Measurements from ENCODE around the gene RAI1.

The RAI1 gene

DNA sequence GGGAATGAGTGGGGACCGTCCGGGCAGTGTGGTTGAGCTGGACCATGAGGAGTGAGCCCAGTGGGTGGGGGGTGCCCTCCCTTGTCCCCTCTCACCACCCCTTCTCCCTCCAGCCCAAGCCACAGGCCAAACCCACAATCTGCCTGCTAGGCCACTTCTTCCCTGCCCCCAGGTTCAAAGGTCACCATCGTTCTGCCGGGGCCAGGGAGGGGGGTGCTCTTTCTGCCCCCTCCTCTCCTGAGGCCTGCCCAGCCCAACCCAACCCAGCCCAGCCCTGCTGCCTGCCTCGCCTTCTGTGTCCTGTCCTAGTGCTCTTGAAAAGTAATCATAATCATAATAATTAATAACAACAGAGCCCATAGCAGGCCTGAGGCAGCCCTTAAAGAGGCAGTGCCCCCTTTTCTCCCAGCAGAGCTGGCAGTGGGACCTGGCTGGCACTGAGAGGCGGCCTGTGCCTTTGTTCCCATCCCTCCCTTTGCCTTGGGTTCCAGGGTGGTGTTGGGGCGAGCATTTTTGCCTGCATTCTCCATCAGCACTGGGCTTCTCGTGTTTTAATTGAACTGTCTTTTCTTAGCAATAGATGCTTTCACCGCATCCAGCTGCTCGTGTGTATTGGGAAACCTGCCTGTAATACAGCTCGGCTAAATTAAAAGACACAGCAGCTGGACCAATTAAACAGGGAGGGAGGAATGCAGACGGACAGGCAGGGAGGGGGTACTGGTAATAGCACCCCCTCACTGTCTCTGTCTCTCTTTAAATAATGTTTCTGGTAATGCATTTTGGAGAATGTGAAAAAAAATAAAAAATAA, 108.8 kb downstream of the RAI1 start:
- DNase-seq, result no peak

DNA sequence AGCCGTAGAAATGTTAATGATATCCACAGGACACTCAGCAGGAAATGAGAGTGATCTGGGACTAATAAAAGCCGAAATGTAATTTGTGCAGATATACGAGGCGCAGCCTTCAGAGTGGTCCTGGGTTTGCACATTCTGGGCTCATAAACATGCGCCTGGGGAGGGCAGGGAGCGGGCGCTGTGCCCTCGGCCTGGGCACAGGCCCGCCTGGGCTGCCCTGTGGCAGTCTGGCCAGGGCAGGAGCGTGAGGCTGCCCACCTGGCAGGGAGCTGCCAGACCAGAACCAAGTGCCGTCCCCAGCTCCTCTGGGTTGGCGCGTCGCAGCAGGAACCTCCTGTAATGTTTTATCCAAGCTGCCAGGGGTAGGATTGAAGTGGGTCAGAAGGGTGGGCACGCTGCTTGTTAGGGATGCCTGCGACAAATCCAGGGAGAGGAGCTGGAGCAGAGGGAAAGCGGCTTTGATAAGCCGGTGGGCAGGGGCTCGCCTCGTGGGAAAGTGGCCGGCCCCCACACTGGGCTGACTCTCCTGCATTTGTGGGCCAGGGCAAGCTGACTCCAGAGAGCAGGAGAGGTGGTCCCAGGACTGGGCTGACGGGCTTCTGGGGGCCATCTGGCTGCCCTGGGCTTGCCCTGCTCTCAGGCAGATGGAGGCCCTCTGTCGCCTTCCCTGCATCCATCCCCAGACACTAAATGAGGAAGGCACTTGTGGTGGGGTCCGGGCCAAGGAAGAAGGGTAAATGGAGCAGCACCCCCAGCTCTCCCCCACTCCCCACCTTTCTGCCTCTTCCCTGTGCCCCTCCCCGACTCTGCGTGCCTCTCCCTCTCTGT, 109.6 kb downstream of the RAI1 start:
- no peak for DNase-seq

DNA sequence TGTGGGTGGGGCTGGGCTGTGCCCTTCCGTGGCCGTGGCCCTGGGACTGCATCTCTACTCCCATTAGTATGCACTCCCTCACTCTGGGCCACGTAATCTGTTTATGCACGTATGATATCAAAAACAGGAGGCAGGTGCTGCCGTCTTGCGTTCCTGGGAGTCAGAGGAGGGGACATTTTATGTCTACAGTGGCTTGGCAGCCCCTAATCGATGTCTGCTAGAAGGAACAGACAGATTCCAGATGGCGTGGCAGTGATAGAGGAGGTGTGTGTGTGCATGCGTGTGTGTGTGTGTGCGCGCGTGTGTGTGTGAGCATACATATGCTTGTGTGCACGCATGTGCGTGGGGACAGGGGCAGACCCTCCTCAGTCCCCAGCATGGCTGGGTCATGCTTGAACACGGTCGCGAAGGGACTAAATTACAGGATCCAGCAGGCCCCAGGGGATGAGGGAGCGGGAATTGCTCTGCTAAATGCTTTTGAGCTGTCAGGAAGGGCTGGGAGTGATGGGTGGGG, 110.8 kb downstream of the RAI1 start:
- DNase-seq, result no peak

DNA sequence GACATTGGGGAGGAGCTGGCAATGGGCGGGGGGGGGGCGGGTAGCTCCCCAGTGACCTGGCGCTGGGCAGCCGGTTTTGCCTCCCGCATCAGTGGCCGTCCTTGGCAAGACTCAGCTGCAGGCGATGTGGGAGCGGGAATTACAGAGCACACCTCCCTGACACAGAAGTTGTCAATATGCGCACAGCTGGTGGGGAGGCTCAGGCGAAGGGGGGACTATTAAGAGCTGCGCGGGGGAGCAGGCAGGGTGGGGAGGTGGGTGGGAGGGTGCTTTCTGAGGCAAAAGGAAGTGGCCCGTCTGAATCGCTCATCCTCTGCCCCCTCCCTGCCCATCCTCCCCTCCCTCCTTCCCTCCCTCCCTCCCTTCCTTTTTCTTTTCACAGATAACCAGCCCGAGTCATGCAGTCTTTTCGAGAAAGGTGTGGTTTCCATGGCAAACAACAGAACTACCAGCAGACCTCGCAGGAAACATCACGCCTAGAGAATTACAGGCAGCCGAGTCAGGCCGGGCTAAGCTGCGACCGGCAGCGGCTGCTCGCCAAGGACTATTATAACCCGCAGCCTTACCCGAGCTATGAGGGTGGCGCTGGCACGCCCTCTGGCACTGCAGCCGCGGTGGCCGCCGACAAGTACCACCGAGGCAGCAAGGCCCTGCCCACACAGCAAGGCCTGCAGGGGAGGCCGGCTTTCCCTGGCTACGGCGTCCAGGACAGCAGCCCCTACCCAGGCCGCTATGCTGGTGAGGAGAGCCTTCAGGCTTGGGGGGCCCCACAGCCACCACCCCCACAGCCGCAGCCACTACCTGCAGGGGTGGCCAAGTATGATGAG, 111.5 kb downstream of the RAI1 start:
- peak; percentile 21 for DNase-seq

DNA sequence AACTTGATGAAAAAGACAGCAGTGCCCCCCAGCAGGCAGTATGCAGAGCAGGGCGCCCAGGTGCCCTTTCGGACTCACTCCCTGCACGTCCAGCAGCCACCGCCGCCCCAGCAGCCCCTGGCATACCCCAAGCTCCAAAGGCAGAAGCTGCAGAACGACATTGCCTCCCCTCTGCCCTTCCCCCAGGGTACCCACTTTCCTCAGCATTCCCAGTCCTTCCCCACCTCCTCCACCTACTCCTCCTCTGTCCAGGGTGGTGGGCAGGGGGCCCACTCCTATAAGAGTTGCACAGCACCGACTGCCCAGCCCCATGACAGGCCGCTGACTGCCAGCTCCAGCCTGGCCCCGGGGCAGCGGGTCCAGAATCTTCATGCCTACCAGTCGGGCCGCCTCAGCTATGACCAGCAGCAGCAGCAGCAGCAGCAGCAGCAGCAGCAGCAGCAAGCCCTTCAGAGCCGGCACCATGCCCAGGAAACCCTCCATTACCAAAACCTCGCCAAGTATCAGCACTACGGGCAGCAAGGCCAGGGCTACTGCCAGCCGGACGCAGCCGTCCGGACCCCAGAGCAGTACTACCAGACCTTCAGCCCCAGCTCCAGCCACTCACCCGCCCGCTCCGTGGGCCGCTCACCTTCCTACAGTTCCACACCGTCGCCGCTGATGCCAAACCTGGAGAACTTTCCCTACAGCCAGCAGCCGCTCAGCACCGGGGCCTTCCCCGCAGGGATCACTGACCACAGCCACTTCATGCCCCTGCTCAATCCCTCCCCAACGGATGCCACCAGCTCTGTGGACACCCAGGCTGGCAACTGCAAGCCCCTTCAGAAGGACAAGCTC, 112.3 kb downstream of the RAI1 start:
- DNase-seq, result no peak

DNA sequence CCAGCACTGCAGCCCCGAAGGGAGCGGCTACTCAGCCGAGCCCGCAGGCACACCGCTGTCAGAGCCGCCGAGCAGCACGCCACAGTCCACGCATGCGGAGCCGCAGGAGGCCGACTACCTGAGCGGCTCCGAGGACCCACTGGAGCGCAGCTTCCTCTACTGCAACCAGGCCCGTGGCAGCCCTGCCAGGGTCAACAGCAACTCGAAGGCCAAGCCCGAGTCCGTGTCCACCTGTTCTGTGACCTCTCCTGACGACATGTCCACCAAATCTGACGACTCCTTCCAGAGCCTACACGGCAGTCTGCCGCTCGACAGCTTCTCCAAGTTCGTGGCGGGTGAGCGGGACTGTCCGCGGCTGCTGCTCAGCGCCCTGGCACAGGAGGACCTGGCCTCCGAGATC, 113.1 kb downstream of the RAI1 start:
- DNase-seq, result no peak

DNA sequence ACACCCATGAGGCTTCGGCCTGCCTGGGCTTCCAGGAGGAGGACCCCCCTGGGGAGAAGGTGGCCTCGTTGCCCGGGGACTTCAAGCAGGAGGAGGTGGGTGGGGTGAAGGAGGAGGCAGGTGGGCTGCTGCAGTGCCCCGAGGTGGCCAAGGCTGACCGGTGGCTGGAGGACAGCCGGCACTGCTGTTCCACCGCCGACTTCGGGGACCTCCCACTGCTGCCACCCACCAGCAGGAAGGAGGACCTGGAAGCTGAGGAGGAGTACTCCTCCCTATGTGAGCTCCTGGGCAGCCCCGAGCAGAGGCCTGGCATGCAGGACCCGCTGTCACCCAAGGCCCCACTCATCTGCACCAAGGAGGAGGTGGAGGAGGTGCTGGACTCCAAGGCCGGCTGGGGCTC, 114.0 kb downstream of the RAI1 start:
- no peak for DNase-seq

DNA sequence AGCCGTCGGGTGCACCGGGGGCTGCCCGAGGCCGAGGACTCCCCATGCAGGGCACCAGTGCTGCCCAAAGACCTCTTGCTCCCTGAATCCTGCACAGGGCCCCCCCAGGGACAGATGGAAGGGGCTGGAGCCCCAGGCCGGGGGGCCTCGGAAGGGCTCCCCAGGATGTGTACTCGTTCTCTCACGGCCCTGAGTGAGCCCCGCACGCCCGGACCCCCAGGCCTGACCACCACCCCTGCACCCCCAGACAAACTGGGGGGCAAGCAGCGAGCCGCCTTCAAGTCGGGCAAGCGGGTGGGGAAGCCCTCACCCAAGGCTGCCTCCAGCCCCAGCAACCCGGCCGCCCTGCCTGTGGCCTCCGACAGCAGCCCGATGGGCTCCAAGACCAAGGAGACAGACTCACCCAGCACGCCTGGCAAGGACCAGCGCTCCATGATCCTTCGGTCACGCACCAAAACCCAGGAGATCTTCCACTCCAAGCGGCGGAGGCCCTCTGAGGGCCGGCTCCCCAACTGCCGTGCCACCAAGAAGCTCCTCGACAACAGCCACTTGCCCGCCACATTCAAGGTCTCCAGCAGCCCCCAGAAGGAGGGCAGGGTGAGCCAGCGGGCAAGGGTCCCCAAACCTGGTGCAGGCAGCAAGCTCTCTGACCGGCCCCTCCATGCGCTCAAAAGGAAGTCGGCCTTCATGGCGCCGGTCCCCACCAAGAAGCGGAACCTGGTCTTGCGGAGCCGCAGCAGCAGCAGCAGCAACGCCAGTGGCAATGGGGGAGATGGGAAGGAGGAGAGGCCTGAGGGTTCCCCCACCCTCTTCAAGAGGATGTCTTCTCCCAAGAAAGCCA, 114.9 kb downstream of the RAI1 start:
- DNase-seq, result no peak

DNA sequence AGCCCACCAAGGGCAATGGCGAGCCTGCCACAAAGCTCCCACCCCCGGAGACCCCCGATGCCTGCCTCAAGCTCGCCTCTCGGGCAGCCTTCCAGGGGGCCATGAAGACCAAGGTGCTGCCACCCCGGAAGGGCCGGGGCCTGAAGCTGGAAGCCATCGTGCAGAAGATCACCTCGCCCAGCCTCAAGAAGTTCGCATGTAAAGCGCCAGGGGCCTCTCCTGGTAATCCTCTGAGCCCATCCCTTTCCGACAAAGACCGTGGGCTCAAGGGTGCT, 115.5 kb downstream of the RAI1 start:
- DNase-seq, result no peak

DNA sequence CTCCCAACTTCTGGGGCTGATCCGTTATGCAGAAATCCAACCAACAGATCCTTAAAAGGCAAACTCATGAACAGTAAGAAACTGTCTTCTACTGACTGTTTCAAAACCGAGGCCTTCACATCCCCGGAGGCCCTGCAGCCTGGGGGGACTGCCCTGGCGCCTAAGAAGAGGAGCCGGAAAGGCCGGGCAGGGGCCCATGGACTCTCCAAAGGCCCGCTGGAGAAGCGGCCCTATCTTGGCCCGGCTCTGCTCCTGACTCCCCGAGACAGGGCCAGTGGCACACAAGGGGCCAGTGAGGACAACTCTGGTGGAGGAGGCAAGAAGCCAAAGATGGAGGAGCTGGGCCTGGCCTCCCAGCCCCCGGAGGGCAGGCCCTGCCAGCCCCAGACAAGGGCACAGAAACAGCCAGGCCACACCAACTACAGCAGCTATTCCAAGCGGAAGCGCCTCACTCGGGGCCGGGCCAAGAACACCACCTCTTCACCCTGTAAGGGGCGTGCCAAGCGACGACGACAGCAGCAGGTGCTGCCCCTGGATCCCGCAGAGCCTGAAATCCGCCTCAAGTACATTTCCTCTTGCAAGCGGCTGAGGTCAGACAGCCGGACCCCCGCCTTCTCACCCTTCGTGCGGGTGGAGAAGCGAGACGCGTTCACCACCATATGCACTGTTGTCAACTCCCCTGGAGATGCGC, 116.0 kb downstream of the RAI1 start:
- no peak for DNase-seq

DNA sequence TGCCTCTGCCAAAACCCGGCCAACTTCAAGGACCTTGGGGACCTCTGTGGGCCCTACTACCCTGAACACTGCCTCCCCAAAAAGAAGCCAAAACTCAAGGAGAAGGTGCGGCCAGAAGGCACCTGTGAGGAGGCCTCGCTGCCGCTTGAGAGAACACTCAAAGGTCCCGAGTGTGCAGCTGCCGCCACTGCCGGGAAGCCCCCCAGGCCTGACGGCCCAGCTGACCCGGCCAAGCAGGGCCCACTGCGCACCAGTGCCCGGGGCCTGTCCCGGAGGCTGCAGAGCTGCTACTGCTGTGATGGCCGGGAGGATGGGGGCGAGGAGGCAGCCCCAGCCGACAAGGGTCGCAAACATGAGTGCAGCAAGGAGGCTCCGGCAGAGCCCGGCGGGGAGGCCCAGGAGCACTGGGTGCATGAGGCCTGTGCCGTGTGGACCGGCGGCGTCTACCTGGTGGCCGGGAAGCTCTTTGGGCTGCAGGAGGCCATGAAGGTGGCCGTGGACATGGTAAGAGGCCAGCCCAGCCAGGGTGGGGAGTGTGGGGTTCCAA, 116.8 kb downstream of the RAI1 start:
- no peak for DNase-seq

DNA sequence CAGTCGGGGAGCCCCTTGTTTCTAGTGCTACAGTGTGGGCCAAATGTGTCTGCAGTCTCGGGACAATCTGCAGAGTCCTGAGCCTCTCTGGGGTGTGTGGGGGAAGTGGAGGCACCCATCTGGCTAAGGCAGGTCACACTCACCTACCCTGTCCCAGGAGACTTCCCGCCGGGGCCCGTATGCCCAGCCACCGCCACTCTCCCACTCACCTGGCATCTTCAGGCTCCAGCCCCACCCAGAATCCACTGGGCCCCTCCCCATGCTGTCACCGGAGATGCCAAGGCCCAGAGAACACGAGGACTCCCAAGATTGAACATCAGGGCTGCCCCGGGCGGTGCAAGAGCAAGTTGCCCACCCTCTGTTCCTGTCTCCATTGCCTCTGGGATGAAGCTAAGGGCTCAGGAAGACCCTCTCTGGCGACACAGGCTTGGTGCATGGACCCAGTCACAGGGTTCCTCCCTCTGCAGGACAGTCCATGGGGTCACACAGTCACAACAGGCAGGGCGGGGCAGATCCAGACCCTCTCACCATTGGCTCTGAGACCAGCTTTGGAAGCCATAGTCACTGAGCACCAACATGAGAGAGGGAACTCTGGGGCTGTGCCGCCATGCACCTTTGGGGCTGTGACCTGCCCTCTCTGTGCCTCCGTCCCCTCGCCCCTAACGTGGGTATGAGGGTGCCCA, 117.5 kb downstream of the RAI1 start:
- DNase-seq, result no peak

DNA sequence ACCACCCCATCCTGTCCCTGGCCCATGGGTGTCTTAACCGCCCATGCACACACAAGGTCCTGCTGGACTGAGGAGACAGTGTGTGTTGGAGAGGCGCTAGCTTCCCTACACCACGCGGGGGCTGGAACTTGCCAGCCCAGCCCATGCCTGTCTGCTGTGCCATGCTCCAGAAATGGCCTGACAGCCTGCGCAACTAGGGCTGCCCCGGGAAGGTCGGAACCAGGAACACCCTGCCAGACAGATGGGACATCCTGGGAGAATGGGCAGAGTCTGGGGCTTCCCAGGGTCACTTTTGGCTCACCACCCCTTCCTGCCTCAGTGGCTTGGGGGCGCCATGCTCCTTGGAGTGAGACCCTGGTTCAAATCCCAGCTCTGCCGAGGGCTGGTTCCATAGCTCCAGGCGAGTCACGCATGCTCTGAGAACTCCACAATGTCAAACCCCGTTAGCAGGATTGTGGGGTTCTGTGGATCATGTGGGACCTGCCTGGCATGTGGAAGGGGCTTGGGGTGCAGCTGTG, 119.3 kb downstream of the RAI1 start:
- DNase-seq, result no peak

DNA sequence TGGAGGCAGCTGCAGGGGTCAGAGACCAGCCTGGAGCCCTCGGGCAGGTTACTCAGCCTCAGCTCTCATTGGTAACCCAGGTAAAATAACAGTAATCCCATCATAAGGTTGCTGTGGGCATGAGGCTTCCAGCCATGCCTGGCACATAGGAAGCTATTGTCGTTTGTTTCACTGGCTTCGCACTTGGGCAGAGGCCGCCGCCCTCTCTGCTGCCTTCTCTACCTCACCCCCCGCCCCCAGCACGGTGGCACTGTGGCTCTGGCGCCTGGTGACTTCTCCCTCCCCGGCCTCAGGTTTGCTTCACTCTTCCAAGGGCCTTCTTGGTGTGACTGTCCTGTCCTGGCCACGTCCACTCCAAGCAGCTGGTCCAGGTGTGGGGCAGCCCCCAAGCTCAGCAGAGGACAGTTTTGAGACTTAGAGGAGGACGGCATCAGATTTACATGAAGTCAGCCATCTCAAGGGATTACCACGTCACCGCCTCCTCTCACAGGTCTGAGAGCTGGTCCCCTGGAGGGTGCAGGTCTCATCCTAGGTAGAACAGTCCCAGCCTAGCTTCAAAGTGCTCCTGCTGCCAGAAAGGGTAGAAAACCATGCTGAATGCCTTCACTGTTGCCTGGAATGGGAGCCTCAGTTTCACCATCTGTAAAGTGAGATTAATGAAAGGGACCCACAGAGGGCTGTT, 120.7 kb downstream of the RAI1 start:
- no peak for DNase-seq

DNA sequence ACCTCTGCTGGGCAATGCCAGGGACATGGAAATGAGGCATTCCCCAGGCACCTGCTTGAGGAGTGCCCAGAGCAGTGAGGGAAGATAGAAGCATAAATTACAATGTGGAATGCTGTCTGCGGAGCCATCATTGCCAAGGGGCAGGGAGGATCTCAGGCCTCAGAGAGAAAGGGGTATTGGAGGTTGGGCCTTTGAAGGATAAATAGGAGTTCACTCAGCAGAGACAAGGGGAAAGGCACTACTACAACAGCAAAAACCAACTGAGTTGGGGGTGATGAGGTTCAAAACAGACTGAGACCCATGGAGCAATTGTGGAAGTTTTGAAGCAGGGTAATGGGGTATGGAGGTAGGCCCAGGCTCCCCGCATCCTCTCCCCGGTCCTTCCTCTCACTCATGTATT, 122.7 kb downstream of the RAI1 start:
- no peak for DNase-seq

DNA sequence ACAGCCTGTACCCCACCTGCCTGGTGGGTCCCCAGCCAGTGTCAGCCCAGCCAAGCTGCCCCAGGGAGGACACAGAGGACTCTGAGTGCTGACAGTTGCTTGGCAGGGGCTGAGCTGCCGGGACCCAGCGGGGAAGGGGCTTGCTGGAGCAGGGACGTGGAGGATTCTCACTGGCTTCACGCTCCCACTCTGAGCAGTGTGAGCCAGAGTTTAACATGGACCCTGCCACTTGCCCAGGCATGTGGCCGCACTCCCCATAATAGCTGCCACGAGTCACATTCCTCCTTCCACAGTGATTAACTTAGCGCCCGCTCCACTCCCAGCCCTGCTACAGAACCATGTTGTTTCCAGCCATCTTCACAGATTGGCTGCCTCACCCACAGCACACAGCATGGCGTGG, 124.3 kb downstream of the RAI1 start:
- no peak for DNase-seq

DNA sequence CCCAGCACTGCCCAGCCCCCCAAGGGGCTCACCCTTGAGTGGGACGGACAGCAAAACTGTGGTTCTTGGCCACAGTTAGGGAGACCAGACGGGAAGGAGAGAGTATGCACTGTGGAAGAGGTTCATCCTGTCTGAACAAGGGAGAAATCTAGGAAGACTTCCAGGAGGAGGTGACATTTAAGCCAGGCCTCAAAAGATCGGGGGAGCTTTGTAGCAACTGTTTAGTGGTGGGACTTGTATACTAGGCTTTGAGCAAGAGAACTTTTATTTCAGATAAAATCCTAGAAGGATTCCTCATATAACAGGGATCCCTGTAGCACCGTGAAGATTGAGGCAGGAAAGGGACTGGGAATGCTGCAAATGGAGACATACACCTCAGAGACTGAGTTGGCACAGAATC, 124.8 kb downstream of the RAI1 start:
- no peak for DNase-seq

DNA sequence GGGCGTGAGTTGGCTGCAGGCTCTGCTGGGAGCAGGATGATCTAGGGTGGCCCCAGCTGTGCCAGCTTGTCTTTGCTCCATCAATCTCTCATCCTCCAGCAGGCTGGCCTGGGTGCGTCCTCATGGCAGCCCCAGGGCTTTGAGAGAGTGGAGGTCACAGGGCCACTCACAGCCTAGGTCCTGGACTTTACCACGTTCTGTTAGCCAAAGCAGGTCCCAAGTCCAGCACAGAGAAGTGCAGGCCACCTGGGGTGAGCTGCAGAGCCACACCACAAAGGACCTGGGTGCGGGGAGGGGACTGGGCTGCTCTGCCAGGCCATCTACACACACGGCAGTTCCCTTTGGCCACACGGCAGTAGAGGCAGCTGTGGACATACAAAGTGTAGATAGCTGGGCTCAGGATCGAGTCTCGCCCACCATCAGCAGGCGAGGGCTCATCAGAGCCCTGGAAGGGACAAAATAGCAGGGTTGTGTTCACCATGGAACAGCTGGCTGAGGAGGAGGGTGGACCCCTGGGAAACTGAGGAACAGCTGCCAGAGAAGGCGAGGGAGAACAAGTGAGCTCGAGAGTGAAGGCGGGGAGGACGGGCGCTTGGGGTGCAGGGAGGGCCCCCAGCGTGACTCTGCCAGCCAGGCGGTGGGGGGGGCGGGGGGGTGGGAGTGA, 125.5 kb downstream of the RAI1 start:
- DNase-seq, result no peak

DNA sequence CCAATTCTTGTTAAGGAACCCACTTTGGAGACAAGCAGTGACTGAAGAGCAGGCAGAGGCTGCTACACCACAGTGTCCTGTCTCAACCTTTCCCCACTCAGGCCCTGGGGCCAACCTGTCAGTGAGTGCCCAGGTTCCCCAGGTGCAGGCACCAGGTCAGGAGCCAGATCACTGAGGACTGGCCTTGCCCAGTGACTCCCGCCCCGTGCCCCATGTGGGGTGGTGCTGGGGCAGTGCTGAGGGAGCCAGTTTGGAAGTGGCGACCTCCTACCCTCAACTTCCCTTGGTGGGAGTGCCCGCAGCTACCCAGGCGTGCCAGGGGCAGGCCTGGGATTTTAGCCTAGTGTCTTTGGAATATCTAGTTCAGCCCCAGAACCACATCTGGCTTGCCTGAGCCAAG, 126.2 kb downstream of the RAI1 start:
- DNase-seq, result no peak

Data from stimulated activated CD4-positive, alpha-beta T cell treated with anti-CD3 and anti-CD28 coated beads, Interleukin-12 subunit alpha, Interleukin-12 subunit beta, amount 100 ng/mL, for 4 hours (primary cell).